HG03064 (cell line): ENCODE measurements around the gene FEN1.

Experiments used
- ATAC-seq: cut with Tn5 transposase; IDR thresholded peaks from one replicate; pipeline ENCODE4 v1.9.1; 2021; ENCODE audit warnings: low read depth; ENCODE audit not compliant: unreplicated experiment

The FEN1 gene

GRCh38 chr11:61815790-61816735 is 23.4 kb downstream of the FEN1 start:
- peak; percentile 38 for ATAC-seq

DNA sequence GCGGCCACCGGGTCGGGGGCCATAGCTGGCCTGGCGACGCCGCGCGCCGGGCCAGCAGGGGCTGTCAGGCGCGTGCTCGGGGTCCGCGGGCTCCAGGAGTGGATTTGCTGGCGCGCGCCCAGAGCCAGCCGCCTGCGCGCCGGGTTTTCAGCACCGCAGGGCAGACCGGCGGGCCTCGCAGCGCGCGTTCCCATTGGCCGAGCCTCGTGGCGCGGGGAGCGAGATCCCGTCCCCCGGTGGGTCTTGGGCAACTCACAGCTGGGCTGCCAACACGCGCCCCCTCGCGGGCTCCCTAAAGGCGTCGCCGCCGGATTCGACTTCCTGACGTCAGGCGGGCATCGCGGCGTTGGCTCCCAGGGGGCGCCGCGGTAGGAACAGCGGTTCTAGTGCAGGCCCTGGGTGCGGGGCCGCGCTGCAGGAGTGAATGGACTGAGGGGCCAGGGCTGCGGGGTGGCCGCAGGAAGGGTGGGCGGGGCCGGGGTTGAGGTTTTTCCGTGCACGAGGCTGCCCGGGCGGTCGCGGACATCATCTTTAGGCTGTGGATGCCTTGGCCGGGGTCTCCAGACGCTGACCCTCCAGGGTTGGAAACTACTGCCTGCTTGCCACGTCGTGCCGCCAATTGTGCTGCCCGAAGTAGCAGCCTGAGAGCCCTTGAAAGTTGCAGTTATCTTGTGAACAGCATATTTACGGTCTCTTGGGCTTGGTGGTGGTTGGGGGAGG is 24.2 kb downstream of the FEN1 start, which contains the start of gene FADS1:
Gene FADS1 (minus strand): TSS at position 268 of the 720 bp plus-strand sequence. CDS start 74 bp downstream, at position 194.
- ATAC-seq, result peak; percentile 48

DNA sequence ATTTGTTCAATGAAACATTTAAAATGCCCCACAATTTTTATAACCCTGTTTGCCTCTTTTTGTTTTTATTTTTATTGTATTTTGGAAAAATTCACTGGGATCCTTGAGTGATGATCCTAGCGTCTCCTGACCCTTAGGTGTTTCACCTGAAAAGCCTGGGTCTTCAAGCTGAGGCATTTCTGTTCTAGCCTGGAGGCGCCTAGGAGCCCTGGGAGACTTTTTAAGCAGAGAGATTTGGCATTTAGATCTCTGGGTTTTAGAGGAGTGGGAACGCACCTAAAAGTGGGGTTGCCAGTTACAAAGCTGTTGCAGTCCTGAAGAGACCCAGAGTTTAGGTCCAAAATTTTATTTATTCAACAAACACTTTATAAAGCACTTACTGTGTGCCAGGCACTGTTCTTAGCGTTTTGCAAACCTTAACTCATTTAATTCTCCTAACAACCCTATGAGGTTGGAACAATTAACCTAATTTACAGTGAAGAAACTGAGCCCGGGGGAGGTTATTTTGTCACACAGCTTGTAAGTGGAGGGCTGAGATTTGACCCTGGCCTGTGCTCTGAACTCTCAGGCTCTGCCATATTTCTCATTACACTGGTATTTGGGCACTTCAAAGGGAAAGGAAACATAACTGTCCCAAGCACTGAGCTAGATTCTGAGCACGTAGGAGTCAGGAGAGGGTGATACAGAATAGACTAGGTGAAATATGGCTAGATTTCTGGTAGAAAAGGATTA is 24.9 kb downstream of the FEN1 start:
- no peak for ATAC-seq

DNA sequence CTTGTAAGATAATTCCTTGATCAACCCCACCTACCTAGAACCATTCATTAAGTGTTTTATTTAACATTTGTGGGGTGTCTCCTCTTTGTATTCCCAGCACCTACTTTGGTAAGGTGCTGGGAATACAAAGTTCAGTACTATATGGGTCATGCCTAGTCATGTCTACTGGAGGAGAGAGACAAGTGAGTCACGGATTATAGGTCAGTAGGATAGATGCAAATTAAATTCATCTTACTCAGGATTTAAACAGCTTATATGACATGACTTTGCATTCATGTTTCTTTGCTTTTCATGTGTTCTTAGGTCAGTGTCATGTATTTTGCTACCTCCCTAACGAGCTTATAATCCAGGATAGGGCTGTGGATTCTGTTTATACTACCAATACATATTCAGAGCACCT is 27.5 kb downstream of the FEN1 start:
- ATAC-seq, result no peak

DNA sequence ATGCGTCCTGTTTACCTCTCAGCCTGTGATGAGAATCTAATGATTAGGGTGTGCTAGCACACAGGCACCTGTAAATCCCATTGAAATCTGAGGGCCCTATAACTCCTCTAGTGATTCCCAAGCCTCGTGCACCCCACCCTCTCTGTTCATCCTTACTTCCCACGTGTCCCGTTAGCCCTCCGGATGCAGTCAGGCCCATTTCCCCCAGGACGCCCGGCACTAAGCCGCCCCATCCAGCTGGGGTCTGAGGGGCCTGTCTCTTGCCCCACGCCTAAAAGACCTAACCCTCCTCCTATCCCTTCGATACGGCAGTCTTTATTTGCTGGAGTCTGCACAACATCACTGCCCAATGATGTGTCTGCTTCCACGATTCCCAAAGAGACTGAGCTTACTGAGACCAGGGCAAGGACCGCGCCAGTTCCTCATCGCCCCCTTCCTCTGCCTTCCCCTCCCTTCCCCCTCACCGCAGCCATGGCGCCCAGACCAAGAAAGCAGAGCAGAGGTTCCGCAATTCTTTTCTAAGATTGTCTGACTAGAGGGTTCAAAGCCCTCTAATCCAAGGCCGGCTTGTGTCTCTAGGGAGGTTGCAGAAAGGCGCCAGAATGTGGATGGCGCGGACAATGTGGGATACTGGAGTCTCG is 34.3 kb downstream of the FEN1 start:
- ATAC-seq, result no peak

DNA sequence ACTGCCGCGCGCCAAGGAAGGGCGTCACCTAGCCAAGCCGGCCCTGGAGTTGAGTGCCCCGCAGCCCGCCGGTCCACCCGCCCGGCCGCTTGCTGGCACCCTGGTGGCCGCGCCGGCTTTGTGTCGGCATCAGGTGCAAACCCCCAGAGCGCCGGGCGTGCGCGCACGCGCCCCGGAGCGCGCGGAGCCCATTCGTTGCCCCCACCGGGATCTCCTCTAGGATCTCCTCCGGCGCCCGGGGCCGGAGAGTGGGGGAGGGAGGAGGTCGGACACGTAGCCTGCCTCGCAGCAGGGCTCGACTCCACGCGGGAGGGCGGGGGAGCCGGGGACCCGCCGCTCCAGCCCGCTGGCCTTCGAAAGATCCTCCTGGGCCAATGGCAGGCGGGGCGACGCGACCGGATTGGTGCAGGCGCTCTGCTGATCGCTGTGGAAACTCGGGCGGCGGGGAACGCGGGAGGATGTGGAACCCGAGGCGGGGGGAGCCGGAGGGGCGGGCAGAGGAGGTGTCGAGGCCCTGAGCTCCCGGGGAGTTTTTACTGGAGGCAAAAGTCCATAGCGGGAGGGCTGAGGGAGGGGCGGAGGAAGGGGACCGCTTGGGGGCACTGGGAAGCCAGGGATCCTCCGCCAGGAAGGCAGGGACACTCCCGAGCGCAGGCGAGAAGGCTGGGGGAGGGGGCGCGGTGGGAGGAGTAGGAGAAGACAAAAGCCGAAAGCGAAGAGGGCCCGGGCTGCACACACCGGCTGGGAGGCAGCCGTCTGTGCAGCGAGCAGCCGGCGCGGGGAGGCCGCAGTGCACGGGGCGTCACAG is 35.1 kb downstream of the FEN1 start, which contains the start of gene FADS2:
Gene FADS2 (plus strand): TSS at position 730 of the 808 bp plus-strand sequence. CDS start 91 bp downstream, outside the sequence.
- ATAC-seq, result peak; percentile 59

DNA sequence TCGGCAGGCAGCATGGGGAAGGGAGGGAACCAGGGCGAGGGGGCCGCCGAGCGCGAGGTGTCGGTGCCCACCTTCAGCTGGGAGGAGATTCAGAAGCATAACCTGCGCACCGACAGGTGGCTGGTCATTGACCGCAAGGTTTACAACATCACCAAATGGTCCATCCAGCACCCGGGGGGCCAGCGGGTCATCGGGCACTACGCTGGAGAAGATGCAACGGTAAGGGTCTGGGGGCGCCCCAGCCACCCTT is 35.6 kb downstream of the FEN1 start:
- no peak for ATAC-seq

DNA sequence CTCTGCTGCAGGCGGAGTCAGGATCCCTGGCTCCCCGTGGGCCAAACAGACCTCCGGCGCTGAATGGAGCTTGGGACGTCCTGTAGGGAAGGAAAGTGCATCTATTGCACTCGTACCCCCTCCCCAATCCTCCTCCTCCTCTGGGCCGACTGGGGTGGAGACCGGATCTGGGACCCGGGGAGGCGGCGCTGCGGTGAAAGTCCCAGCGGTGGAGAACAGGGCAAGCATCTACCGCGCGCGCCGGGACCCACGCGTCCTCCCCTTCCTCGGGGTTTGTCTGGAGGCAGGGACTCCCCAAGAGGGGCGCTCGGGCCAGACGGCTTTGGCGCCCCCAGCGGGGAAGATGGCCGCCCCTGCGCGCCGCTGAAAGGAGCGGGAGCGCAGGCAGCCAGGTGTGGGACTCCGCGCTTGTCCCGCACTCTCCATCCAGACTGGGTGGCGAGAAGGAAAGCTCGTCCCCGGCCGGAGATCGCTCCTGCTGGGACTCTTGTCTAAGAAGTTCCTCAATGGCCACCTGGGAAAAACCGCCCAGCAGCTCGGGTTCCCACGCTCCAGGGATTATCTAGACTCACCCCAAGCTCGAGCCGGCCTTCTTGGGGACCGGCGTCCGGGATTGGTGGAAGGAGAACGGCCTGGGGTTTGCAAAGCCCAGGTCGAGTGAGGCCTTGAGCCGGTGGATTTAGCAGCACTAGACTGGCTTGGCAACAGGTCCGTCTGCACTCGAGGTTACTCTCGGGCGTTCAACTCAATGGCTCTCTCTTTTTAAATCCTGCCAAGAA is 36.1 kb downstream of the FEN1 start:
- ATAC-seq, result no peak

GRCh38 chr11:61829806-61830205 is 37.1 kb downstream of the FEN1 start:
- ATAC-seq, result no peak

DNA sequence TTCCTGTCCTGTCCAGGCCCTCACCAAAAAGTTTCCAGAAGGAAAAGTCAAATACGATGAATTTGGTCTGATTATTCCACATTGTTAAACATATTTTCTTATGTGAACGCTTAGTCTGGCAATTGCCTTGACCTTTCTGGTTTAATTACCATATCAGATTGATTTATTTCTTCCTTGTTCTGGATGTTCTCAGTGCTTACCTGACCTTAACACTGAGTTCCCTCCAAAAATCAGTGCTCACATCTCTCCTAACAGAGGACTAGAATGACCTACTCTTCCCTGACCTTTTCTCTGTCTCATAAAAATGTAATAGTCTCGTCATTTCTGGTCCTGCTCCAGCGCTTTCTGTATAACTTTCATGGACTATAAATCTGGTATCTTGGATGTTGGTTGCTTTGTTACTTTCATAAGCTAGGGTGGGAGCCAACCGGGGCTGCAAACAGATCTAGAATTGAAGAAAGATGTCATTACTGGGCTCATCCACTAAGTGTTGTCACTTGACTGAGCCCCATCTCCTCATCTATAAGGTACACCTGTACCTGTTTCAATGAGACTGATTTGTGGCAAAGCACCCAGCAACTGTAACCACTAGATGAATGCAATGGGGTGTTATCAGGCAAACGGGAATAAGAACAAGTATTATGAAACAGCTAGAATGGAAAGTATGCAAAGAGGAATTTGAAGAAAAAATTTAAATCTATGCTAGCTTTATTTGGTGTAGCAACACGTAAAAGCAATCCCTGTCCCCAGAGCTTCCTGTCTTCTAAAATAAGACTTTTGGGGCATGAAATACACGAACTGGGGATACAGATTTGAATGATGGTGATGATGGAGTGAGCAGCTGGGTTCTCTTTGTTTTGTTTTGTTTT is 37.8 kb downstream of the FEN1 start:
- ATAC-seq, result no peak

- ATAC-seq, result no peak
Measured at GRCh38 chr11:61832207-61832606, 39.5 kb downstream of the FEN1 start.

DNA sequence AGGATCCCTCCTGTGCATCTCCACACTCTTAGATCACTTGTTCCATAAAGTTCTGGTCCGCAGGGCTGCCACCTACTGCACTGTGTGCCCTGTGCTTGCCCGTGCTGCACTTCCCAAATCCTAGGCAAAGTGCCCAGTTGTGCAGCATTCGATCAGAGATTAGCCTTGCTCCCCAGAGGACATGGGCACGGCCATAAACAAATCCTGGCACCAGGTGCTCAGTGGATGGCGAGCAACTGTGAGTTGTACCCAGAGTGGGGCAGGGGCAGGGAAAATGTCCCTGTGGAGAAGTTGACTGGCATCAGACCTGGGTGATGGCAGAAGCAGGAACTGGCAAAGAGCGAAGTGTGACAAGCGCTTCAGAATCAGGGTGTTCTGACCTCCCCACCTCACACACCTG is 40.0 kb downstream of the FEN1 start:
- ATAC-seq, result no peak

DNA sequence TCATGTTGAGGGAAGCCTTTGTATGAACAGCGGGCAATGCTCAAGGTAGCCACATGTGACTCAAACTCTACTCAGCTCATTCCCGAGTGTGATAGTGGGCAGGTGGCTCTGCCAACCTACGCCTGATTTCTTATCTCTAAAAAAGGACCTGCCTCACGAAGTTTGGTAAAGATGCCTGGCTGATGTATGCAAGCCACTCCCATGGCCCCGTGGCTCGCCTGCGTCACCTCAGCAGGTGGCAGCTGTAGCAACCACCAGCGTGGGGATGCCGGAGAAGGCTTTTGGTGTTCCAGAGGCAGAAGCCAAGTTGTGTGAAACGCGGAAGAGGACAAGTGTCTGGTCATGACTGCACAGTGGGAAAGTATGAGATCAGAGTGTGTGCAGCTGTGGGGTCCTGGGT is 40.8 kb downstream of the FEN1 start:
- ATAC-seq, result no peak

- ATAC-seq, result no peak
Measured at GRCh38 chr11:61833926-61834277, 41.2 kb downstream of the FEN1 start.

DNA sequence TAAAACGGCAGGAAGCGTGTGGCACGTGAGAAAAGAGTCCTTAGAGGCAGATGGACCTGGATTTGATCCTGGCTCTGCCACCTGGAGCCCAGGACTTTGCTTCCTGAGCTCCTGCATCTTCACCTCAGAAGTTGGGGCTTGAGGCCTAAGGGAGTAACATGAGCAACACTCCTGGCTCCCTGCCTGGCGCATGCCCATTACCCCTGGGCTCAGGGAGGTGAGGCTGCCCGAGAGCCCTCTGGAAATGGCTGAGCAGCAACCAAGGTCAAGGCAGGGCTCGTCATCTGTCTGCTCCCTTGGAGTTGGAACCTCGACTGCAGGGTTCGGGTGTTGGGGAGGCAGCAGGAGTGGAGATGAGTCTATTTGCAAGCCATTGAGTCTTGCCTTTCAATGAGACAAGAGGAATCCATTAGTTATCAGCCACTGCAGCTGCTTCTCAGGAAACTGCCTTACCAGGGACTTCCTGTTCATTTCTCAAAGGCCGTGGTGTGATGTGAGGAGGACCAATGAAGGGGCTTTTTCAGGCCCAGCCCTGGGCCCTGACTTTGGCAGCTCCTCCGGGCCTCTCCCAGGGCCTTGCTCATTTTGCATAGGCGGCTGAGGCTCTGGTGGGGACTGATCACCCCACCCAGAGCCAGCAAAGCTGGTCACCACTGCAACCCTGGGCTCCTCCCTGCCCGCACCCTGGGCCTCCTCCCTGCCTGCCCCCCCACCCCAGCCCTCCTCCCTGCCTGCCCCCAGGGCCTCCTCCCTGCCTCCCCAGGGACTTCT is 41.8 kb downstream of the FEN1 start:
- peak; percentile 76 for ATAC-seq

DNA sequence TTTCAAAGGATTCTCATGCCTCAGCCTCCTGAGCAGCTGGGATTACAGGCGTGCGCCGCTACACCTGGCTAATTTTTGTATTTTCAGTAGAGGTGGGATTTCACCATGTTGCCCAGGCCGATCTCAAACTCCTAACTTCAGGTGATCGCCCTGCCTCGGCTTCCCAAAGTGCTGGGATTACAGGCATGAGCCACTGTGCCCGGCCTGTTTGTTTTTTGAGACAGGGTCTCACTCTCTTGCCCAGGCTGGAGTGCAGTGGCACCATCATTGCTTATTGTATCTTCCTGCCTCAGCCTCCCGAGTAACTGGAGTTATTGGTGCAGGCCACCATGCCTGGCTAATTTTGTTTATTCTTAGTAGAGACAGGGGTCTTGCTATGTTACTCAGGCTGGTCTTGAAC is 43.5 kb downstream of the FEN1 start:
- ATAC-seq, result no peak

- no peak for ATAC-seq
Measured at GRCh38 chr11:61837411-61838005, 44.8 kb downstream of the FEN1 start.
